GM13977 (cell line): ENCODE results near the gene PTPRM.

Experiments used
- DNase-seq: peaks from one replicate; pipeline ENCODE4 v3.0.0; 2012; ENCODE audit warnings: low spot score
- CTCF ChIP-seq: IDR thresholded peaks from 2 replicates; pipeline ENCODE4 v1.5.1; 2012; ENCODE audit warnings: mild to moderate bottlenecking, control low read depth; ENCODE audit not compliant: insufficient read depth; ENCODE audit errors: extremely low read depth, missing control alignments
- in situ Hi-C: fragments of 300-500 bp; cut with MboI; formaldehyde crosslinking; loops from one replicate; pipeline ENCODE4 v1.12.0; 2022; ENCODE audit warnings: low sequenced_read_pairs, low pct_unique_long_range_greater_than_20kb, mixed read lengths, inconsistent platforms; ENCODE audit not compliant: unreplicated experiment

Gene PTPRM

GRCh38 chr18:7711495-7711894, 144.4 kb downstream of the PTPRM start:
- in situ Hi-C loops = no loop called here
- TF ChIP-seq CTCF = no peak
- DNase-seq = no peak

- no peak for DNase-seq
- TF ChIP-seq CTCF = no peak
- in situ Hi-C loops = no loop called here
These were observed 153.3 kb downstream of the PTPRM start for GRCh38 chr18:7720395-7720794.

- TF ChIP-seq CTCF = no peak
- in situ Hi-C loops = no loop called here
- DNase-seq = no peak
These were observed 154.4 kb downstream of the PTPRM start for GRCh38 chr18:7721532-7721931.

GRCh38 chr18:7722955-7723354, 155.8 kb downstream of the PTPRM start:
- TF ChIP-seq CTCF = no peak
- no peak for DNase-seq
- in situ Hi-C loops = no loop called here

- in situ Hi-C loops = no loop called here
- DNase-seq = no peak
- no peak for TF ChIP-seq CTCF
These were observed 156.4 kb downstream of the PTPRM start for GRCh38 chr18:7723558-7723957.

- no peak for TF ChIP-seq CTCF
- DNase-seq = no peak
- in situ Hi-C loops = no loop called here
These were observed 158.4 kb downstream of the PTPRM start for GRCh38 chr18:7725473-7725872.

- in situ Hi-C loops = no loop called here
- no peak for DNase-seq
- no peak for TF ChIP-seq CTCF
These were observed 158.8 kb downstream of the PTPRM start for GRCh38 chr18:7725897-7726296.
